Liver (tissue), 9 donors: Measurements from ENCODE around the gene RFC3. TPM values are rescaled to one million over a fixed set of nuclear protein-coding genes. Genes with fewer than 3 reads are reported as not detected.

Experiments
- DNase-seq: peaks from one replicate; pipeline ENCODE4 v3.0.0-alpha.2; 2017; ENCODE audit warnings: low spot score
- H3K27ac ChIP-seq, 2 donors: one replicate each; pipeline ENCODE4 v1.7.0; 2013; ENCODE audit warnings: inconsistent platforms in 2 of 2, low read length in 2 of 2, control low read depth in 1 of 2, low read depth in 1 of 2, mild to moderate bottlenecking in 1 of 2
- H3K27me3 ChIP-seq, 4 donors: one replicate each; pipeline versions ENCODE4 v1.6.1 to v1.7.0; 2013; ENCODE audit warnings: low read length in 3 of 4, inconsistent platforms in 1 of 4, mild to moderate bottlenecking in 1 of 4, moderate library complexity in 1 of 4; ENCODE audit not compliant: control insufficient read depth in 4 of 4, insufficient read depth in 4 of 4
- H3K36me3 ChIP-seq, 4 donors: one replicate each; pipeline versions ENCODE4 v1.6.1 to v1.7.0; 2013; ENCODE audit warnings: low read length in 3 of 4, mild to moderate bottlenecking in 3 of 4, low read depth in 1 of 4, moderate library complexity in 1 of 4; ENCODE audit not compliant: control insufficient read depth in 4 of 4, insufficient read depth in 3 of 4
- H3K4me1 ChIP-seq, 4 donors: one replicate each; pipeline versions ENCODE4 v1.6.1 to v1.7.0; 2013; ENCODE audit warnings: low read length in 3 of 4, mild to moderate bottlenecking in 3 of 4, moderate library complexity in 1 of 4; ENCODE audit not compliant: control insufficient read depth in 4 of 4, insufficient read depth in 4 of 4
- H3K4me3 ChIP-seq, 3 donors: one replicate each; pipeline versions ENCODE4 v1.6.1 to v1.7.0; 2013; ENCODE audit warnings: low read length in 3 of 3, control low read depth in 1 of 3, low read depth in 1 of 3, mild to moderate bottlenecking in 1 of 3
- H3K9ac ChIP-seq, 2 donors: one replicate each; pipeline ENCODE4 v1.7.0; 2013; ENCODE audit warnings: low read length in 2 of 2, mild to moderate bottlenecking in 2 of 2, moderate library complexity in 2 of 2, control low read depth in 1 of 2, low read depth in 1 of 2
- H3K9me3 ChIP-seq, 4 donors: one replicate each; pipeline versions ENCODE4 v1.6.1 to v1.7.0; 2013; ENCODE audit warnings: low read length in 3 of 4; ENCODE audit not compliant: control insufficient read depth in 4 of 4
- ATF3 ChIP-seq: IDR thresholded peaks from 2 replicates; pipeline ENCODE4 v1.6.1; 2016; ENCODE audit warnings: antibody characterized with exemption
- CTCF ChIP-seq: fragments of 150-350 bp; IDR thresholded peaks from 2 replicates; pipeline ENCODE4 v1.5.1; 2017; ENCODE audit warnings: improper control_type of control experiment, low read depth, low read length; ENCODE audit not compliant: missing input control
- EGR1 ChIP-seq, 2 donors: IDR thresholded peaks; 2 replicates each; pipeline ENCODE4 v1.6.1; 2016 to 2018; ENCODE audit warnings: antibody characterized with exemption in 2 of 2, low read depth in 2 of 2
- FOXA1 ChIP-seq: IDR thresholded peaks from 2 replicates; pipeline ENCODE4 v1.6.1; 2016; ENCODE audit warnings: antibody characterized with exemption
- FOXA2 ChIP-seq: IDR thresholded peaks from 2 replicates; pipeline ENCODE4 v1.6.1; 2016; ENCODE audit warnings: antibody characterized with exemption
- GABPA ChIP-seq, 2 donors: IDR thresholded peaks in 1 of 2; conservative IDR thresholded peaks in 1 of 2; 2 replicates each; pipeline ENCODE4 v1.6.1; 2016; ENCODE audit warnings: antibody characterized with exemption in 2 of 2, mild to moderate bottlenecking in 1 of 2, moderate library complexity in 1 of 2
- HNF4A ChIP-seq, 2 donors: conservative IDR thresholded peaks; 2 replicates each; pipeline ENCODE4 v1.6.1; 2016; ENCODE audit warnings: antibody characterized with exemption in 2 of 2, mild to moderate bottlenecking in 2 of 2
- HNF4G ChIP-seq: IDR thresholded peaks from 2 replicates; pipeline ENCODE4 v1.6.1; 2016; ENCODE audit warnings: antibody characterized with exemption
- JUND ChIP-seq, 2 donors: IDR thresholded peaks; 2 replicates each; pipeline ENCODE4 v1.6.1; 2016; ENCODE audit warnings: antibody characterized with exemption in 2 of 2
- MAX ChIP-seq: IDR thresholded peaks from 2 replicates; pipeline ENCODE4 v1.6.1; 2016; ENCODE audit warnings: antibody characterized with exemption
- NR2F2 ChIP-seq: IDR thresholded peaks from 2 replicates; pipeline ENCODE4 v1.6.1; 2016; ENCODE audit warnings: antibody characterized with exemption
- RAD21 ChIP-seq, 2 donors: IDR thresholded peaks; 2 replicates each; pipeline ENCODE4 v1.6.1; 2016; ENCODE audit warnings: antibody characterized with exemption in 2 of 2, mild to moderate bottlenecking in 2 of 2
- REST ChIP-seq: IDR thresholded peaks from 2 replicates; pipeline ENCODE4 v1.6.1; 2016; ENCODE audit warnings: antibody characterized with exemption, mild to moderate bottlenecking
- RXRA ChIP-seq, 2 donors: IDR thresholded peaks; 2 replicates each; pipeline ENCODE4 v1.6.1; 2017 to 2018; ENCODE audit warnings: antibody characterized with exemption in 2 of 2, mild to moderate bottlenecking in 1 of 2
- SP1 ChIP-seq: IDR thresholded peaks from 2 replicates; pipeline ENCODE4 v1.6.1; 2018; ENCODE audit warnings: antibody characterized with exemption, mild to moderate bottlenecking
- TAF1 ChIP-seq: conservative IDR thresholded peaks from 2 replicates; pipeline ENCODE4 v1.6.1; 2016; ENCODE audit warnings: antibody characterized with exemption, mild to moderate bottlenecking
- YY1 ChIP-seq: IDR thresholded peaks from 2 replicates; pipeline ENCODE4 v1.6.1; 2016; ENCODE audit warnings: antibody characterized with exemption, mild to moderate bottlenecking
- ZBTB33 ChIP-seq: IDR thresholded peaks from 2 replicates; pipeline ENCODE4 v1.6.1; 2016; ENCODE audit warnings: antibody characterized with exemption
- WGBS: extraction: QIAGEN DNeasy Blood & Tissue Kit; methylation state at CpG from one replicate; pipeline ENCODE4 v1.1.7; 2013; 5-methylcytosine and 5-hydroxymethylcytosine counted together
- polyA plus RNA-seq, 2 donors: library from polyadenylated mRNA; stranded (reverse) in 1 of 2; unstranded in 1 of 2; fragments of 200-250 nt in 1 of 2; fragments of >200 nt in 1 of 2; fragmentation: Nextera tagmentation in 1 of 2; extraction: Ambion mirVana in 1 of 2; gene quantifications; one replicate each; pipeline versions ENCODE4 v1.2.1 to v1.2.3, GENCODE V29; 2013 to 2015
- total RNA-seq, 2 donors: library from RNA; depleted of rRNA; stranded (reverse); fragments of >200 nt; gene quantifications; one replicate each; pipeline ENCODE4 v1.2.3, GENCODE V29; 2014
- donor health status: healthy.
- donor health status: healthy.
- donor health status: healthy.
- donor health status: healthy.
- donor health status: healthy.

Gene RFC3
- total and polyA plus RNA-seq, 4 donors, result 1.9 to 19.1 (median 3.0) TPM

GRCh38 chr13:33842207-33842606 is 24.3 kb downstream of the RFC3 start:
- WGBS, result 89% methylated on average over 4 of the region's 4 CpGs
- no peaks in the 10 kb centered on the region for H3K9me3 ChIP-seq
- H3K4me1 ChIP-seq, result no peaks in the 10 kb centered on the region
- no peaks in the 10 kb centered on the region for H3K36me3 ChIP-seq
- DNase-seq, result no peak
- no peak for TF ChIP-seq FOXA2
- no peak for TF ChIP-seq EGR1 (IDR thresholded peaks at IDR 0.05; ENCODE audit: low read depth in 2 of 2)
- no peak for TF ChIP-seq ZBTB33
- no peak for TF ChIP-seq YY1
- TF ChIP-seq CTCF, result no peak
- no peak for TF ChIP-seq GABPA (IDR thresholded peaks at IDR 0.05 in 1 of 2, conservative IDR thresholded peaks at IDR 0.05 in 1 of 2)
- no peak for TF ChIP-seq JUND (IDR thresholded peaks at IDR 0.05)
- no peak for TF ChIP-seq TAF1
- TF ChIP-seq REST, result no peak
- TF ChIP-seq HNF4G, result no peak
- TF ChIP-seq NR2F2, result no peak
- no peak for TF ChIP-seq RAD21 (IDR thresholded peaks at IDR 0.05)
- no peak for TF ChIP-seq ATF3
- no peak for TF ChIP-seq HNF4A (conservative IDR thresholded peaks at IDR 0.05)
- no peak for TF ChIP-seq MAX
- no peak for TF ChIP-seq SP1
- TF ChIP-seq RXRA (IDR thresholded peaks at IDR 0.05), result no peak
- TF ChIP-seq FOXA1, result no peak
- H3K4me3 ChIP-seq, result no peak overlapping the region
- H3K27ac ChIP-seq, result no peak overlapping the region
- H3K9ac ChIP-seq, result no peak overlapping the region
- H3K27me3 ChIP-seq, result no peaks in the 10 kb centered on the region

GRCh38 chr13:33842986-33843385 is 25.0 kb downstream of the RFC3 start:
- Histone ChIP-seq H3K4me1 (no peaks in the 10 kb centered on the region), H3K9ac (no peak overlapping the region), H3K36me3 (no peaks in the 10 kb centered on the region), H3K27ac (no peak overlapping the region), H3K9me3 (no peaks in the 10 kb centered on the region), H3K4me3 (no peak overlapping the region), H3K27me3 (no peaks in the 10 kb centered on the region)
- DNase-seq, result no peak
- no peak for TF ChIP-seq NR2F2
- TF ChIP-seq REST, result no peak
- no peak for TF ChIP-seq YY1
- TF ChIP-seq HNF4G, result no peak
- TF ChIP-seq EGR1 (IDR thresholded peaks at IDR 0.05; ENCODE audit: low read depth in 2 of 2), result no peak
- TF ChIP-seq HNF4A (conservative IDR thresholded peaks at IDR 0.05), result no peak
- no peak for TF ChIP-seq GABPA (IDR thresholded peaks at IDR 0.05 in 1 of 2, conservative IDR thresholded peaks at IDR 0.05 in 1 of 2)
- TF ChIP-seq FOXA2, result no peak
- TF ChIP-seq CTCF, result no peak
- no peak for TF ChIP-seq MAX
- no peak for TF ChIP-seq SP1
